Stimulated activated CD4-positive, alpha-beta T cell treated with anti-CD3 and anti-CD28 coated beads, Interleukin-2, amount 100 ng/mL, for 48 hours (primary cell): ENCODE data around the gene MYO5B.

ENCODE experiments used
- DNase-seq, 2 donors: peaks; one replicate each; pipeline ENCODE4 v3.0.0-alpha.2; 2020

MYO5B gene

GRCh38 chr18:49961271-49961670, 233.7 kb downstream of the MYO5B start:
- no peak for DNase-seq

DNA sequence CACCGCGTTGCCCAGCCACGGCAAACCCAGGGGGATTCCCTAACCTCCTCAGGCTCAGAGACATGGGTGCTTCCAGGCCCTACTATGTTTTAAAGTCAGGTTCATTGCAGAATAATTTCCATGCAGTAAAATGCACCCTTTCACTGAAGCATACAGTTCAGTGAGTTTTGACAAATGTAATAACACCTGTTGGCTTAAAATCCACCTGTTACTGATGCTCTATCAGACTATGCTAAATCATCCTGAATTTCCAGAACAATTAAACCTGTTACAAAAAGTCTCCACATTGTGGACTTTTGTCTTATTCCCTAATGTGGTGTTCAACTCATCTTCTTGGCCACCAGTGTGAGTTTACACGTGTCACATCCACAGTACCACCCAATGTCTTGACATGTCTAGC, 234.6 kb downstream of the MYO5B start:
- no peak for DNase-seq

DNA sequence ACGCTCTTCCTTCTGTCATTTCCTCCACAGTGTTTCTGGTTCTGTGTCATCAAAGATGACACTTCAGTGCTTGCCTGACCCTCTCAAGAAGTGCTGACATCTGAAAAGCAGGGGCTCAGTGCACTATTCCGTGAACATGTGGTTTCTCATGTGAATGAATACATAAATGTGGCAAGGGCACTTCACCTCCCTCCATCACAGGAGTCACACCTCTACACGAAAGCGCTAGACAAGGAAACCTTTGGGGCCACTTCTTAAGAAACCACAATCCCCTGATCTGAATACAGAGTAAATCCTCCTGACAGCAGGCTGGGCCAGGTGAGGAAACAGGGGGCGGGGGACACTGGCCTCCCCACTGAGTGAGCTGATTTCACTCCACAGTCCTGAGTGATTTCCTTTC, 235.8 kb downstream of the MYO5B start:
- no peak for DNase-seq

GRCh38 chr18:49955263-49955662, 239.7 kb downstream of the MYO5B start:
- no peak for DNase-seq

DNA sequence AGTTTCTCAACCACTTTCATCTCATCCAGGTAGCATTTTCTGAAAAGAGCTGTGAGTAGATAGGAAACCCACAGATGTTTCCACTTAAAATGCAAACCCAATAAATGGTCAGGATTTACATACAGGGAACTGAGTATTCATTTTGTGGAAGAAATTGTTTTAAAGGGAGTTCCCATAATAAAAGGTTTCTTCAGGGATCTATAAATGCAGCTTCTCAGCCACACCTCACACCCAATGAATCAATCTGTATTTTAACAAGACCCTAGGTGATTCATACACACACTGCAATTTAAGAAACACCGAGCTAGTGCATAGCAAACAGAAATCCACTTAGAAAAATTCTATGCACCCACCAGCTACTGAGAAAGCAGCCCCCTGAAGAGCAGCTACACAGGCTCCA, 241.6 kb downstream of the MYO5B start:
- no peak for DNase-seq

- DNase-seq, result no peak
Measured at GRCh38 chr18:49949951-49950395, 245.0 kb downstream of the MYO5B start.

GRCh38 chr18:49948975-49949374, 246.0 kb downstream of the MYO5B start:
- no peak for DNase-seq

GRCh38 chr18:49944663-49945062, 250.3 kb downstream of the MYO5B start:
- DNase-seq, result no peak

GRCh38 chr18:49936821-49937220, 258.1 kb downstream of the MYO5B start:
- no peak for DNase-seq

GRCh38 chr18:49935215-49935614, 259.7 kb downstream of the MYO5B start:
- no peak for DNase-seq

DNA sequence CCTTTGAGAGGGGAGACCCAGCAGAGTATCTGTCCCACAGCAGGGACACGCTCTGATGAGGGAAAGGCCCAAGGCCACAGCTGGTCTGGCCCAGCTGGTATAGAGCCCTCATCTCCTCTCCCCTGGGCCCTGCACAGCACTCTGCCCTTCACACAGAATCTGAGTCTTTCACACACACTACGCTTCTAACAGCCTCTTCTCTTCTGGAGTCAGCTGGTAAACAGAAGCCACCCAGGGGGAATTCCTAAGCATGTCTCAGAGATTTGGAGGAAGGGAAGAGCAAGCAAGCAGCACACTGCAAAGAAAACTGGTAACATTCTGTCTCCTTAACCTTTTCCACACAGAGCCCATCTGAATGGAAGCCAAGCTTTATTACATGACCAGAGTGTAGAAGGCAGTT, 260.5 kb downstream of the MYO5B start:
- no peak for DNase-seq

- no peak for DNase-seq
Measured at GRCh38 chr18:49933530-49934128, 261.3 kb downstream of the MYO5B start.

GRCh38 chr18:49931760-49932159, 263.2 kb downstream of the MYO5B start:
- DNase-seq, result no peak

- no peak for DNase-seq
Measured at GRCh38 chr18:49931179-49931578, 263.8 kb downstream of the MYO5B start.

GRCh38 chr18:49926106-49926745, 268.7 kb downstream of the MYO5B start:
- DNase-seq, result no peak

GRCh38 chr18:49924293-49924983, 270.5 kb downstream of the MYO5B start:
- no peak for DNase-seq

- no peak for DNase-seq
Measured at GRCh38 chr18:49922228-49922627, 272.7 kb downstream of the MYO5B start.

DNA sequence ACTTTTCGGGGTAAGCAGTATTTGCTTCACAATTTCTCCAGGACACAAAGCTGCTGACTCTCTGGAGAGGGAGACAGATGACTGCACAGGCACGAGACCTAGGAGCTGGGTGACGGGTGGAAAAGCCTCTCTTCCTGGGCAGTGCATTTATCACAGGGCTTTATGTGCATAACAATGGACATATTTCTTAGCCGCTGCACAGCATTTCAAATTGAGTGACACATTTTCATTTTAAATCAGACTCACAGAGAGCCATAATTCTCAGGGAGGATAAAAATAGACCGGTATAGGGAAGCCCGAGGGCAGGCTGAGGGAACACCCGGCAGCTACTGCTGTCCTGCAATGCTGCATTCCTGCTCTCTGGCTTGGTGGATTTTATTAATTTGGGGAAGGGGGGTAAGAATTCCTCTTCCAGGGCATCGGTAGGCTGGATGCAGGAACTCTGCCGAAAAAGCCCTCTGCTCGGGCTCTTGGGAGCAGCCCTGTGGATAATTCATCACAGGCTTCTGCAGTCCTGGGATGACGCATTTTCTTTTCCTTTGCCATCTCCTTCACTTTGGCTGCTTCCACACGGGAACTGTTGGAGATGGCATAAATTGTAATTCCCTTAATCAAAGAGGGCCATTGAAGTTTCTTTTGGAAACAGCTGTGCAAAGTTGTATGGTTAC, 273.5 kb downstream of the MYO5B start:
- no peak for DNase-seq

GRCh38 chr18:49920731-49921130, 274.2 kb downstream of the MYO5B start:
- DNase-seq, result no peak

- DNase-seq, result no peak
Measured at GRCh38 chr18:49917742-49918141, 277.2 kb downstream of the MYO5B start.

DNA sequence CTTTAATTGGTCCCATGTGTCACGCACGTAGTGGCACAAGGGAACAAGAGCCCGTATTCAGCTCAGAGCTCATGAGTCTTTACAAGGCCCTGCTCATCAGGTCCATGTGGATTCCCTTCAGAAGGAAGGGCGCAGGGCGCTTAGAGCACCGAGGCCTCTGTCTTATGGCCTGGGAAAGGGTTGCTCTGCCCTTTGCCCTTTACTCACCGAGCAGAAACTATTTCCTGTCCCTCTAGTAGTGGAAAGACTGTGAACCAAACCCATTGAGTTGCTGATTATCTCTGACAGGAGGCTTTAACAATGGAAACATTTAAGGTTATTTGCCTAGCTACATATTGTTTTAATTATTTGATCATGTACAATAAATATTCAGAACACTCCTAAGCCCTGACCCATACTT, 279.6 kb downstream of the MYO5B start:
- no peak for DNase-seq

DNA sequence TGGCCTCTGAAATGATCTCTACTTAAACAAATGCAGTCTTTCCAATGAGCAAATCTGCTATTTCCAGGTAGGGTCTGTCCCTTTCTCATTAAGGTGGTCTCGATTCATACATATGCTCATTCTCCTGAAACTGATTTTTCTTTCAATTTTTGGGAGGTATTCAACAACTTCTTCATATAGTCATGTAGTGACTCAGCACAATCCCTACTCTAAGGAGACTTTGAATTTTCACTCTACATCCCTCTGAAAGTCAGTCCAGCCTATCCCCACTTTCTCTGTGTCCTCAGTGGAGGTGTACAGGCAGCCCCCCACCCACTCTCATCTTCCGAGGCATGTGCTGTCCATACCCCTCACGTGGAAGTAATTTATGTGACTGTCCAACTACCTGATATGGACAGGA, 281.7 kb downstream of the MYO5B start:
- no peak for DNase-seq

DNA sequence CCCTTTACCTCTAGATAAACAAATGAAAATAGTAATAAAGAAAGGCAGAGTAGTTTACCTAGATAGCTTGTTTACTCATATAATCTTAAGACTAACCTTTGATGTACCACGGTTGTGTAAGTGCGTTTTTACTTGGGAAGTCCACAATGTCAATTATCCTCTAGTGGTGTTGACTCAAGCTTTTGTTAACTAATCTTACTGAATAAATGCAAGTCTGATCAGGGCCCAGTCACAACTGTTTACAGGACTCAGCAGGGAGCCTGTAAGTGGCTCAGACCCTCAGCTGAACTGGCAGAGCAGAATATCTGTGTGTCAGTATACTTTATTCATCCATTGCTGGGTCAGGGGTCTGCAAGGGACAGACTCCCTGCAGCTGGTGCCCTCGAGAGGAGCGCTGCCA, 283.5 kb downstream of the MYO5B start:
- no peak for DNase-seq

- no peak for DNase-seq
Measured at GRCh38 chr18:49910986-49911385, 284.0 kb downstream of the MYO5B start.
